IgD-negative memory B cell (primary cell): ENCODE data around the gene TIMD4. TPM values are rescaled to one million over a fixed set of nuclear protein-coding genes. Genes with fewer than 3 reads are reported as not detected.
"Not testable (repeated sequence)": the region's sequence is repeated elsewhere in the genome, so short reads cannot be mapped to it uniquely, and the experiment has no call there.

Source experiments
- H3K27ac Mint-ChIP-seq, 3 donors: one replicate each; pipeline ENCODE4 v1.8.0; 2020 to 2022; ENCODE audit warnings: mild to moderate bottlenecking in 3 of 3, mixed read lengths in 3 of 3, moderate library complexity in 1 of 3
- H3K27me3 Mint-ChIP-seq: one replicate; pipeline ENCODE4 v1.8.0; 2021; ENCODE audit warnings: mixed read lengths
- H3K36me3 Mint-ChIP-seq: one replicate; pipeline ENCODE4 v1.8.0; 2020; ENCODE audit warnings: mild to moderate bottlenecking, mixed read lengths
- H3K4me1 Mint-ChIP-seq, 3 donors: one replicate each; pipeline ENCODE4 v1.8.0; 2020 to 2022; ENCODE audit warnings: mixed read lengths in 3 of 3, mild to moderate bottlenecking in 1 of 3
- H3K4me3 Mint-ChIP-seq, 4 donors: one replicate each; pipeline ENCODE4 v1.8.0; 2020 to 2022; ENCODE audit warnings: mild to moderate bottlenecking in 4 of 4, mixed read lengths in 4 of 4, moderate library complexity in 3 of 4
- H3K9me3 Mint-ChIP-seq, 3 donors: one replicate each; pipeline ENCODE4 v1.8.0; 2020 to 2021; ENCODE audit warnings: mixed read lengths in 3 of 3, mild to moderate bottlenecking in 1 of 3
- polyA plus RNA-seq: library from polyadenylated mRNA; unstranded; fragments of 300-500 nt; fragmentation: Illumina TruSeq; gene quantifications from one replicate; pipeline ENCODE4 v1.2.3, GENCODE V29; 2021

TIMD4 gene
- polyA plus RNA-seq, 1 donor from 2014 or later, result not detected

- peak overlapping the region in 2 of 4 donors; percentile 48 to 49 for H3K4me3 Mint-ChIP-seq
- H3K27ac Mint-ChIP-seq, result peak overlapping the region in 1 of 3 donors; percentile 9
- H3K27me3 Mint-ChIP-seq, result no peaks in the 10 kb centered on the region
- H3K9me3 Mint-ChIP-seq, result peaks cover 0 to 2% (median 0%) of the 10 kb centered on the region in 3 donors
- peaks cover 7 to 14% (median 14%) of the 10 kb centered on the region in 3 donors for H3K4me1 Mint-ChIP-seq
- H3K36me3 Mint-ChIP-seq, result no peaks in the 10 kb centered on the region
Measured at GRCh38 chr5:156942064-156942463, 21.0 kb downstream of the TIMD4 start.

GRCh38 chr5:156940462-156940861 is 22.6 kb downstream of the TIMD4 start:
- H3K27ac Mint-ChIP-seq, H3K4me3 Mint-ChIP-seq, H3K36me3 Mint-ChIP-seq, H3K27me3 Mint-ChIP-seq, H3K9me3 Mint-ChIP-seq: not testable (repeated sequence)
- H3K4me1 Mint-ChIP-seq, result peaks cover 7 to 17% (median 17%) of the 10 kb centered on the region in 3 donors

- no peak overlapping the region for H3K27ac Mint-ChIP-seq
- peaks cover 2 to 19% (median 16%) of the 10 kb centered on the region in 3 donors for H3K4me1 Mint-ChIP-seq
- H3K4me3 Mint-ChIP-seq, result no peak overlapping the region
- H3K36me3 Mint-ChIP-seq, result no peaks in the 10 kb centered on the region
- H3K9me3 Mint-ChIP-seq, result no peaks in the 10 kb centered on the region
- no peaks in the 10 kb centered on the region for H3K27me3 Mint-ChIP-seq
Measured at GRCh38 chr5:156936972-156937371, 26.1 kb downstream of the TIMD4 start.

- H3K4me1 Mint-ChIP-seq, result peaks cover 0 to 13% (median 13%) of the 10 kb centered on the region in 3 donors
- H3K36me3 Mint-ChIP-seq, result no peaks in the 10 kb centered on the region
- H3K4me3 Mint-ChIP-seq, result no peak overlapping the region
- peaks cover 0 to 4% (median 3%) of the 10 kb centered on the region in 3 donors for H3K9me3 Mint-ChIP-seq
- H3K27ac Mint-ChIP-seq, result peak overlapping the region in 1 of 3 donors; percentile 7
- no peaks in the 10 kb centered on the region for H3K27me3 Mint-ChIP-seq
Measured at GRCh38 chr5:156934450-156935211, 28.4 kb downstream of the TIMD4 start.

- no peaks in the 10 kb centered on the region for H3K36me3 Mint-ChIP-seq
- peaks cover 1% of the 10 kb centered on the region for H3K27me3 Mint-ChIP-seq
- no peak overlapping the region for H3K27ac Mint-ChIP-seq
- H3K4me1 Mint-ChIP-seq, result peaks cover 0 to 6% (median 0%) of the 10 kb centered on the region in 3 donors
- H3K9me3 Mint-ChIP-seq, result peaks cover 0 to 4% (median 3%) of the 10 kb centered on the region in 3 donors
- H3K4me3 Mint-ChIP-seq, result no peak overlapping the region
Measured at GRCh38 chr5:156929366-156929948, 33.6 kb downstream of the TIMD4 start.

- peak overlapping the region in 1 of 4 donors; percentile 14 for H3K4me3 Mint-ChIP-seq
- peaks cover 0 to 5% (median under 1%) of the 10 kb centered on the region in 3 donors for H3K4me1 Mint-ChIP-seq
- no peak overlapping the region for H3K27ac Mint-ChIP-seq
- H3K36me3 Mint-ChIP-seq, result no peaks in the 10 kb centered on the region
- peaks cover 1% of the 10 kb centered on the region for H3K27me3 Mint-ChIP-seq
- H3K9me3 Mint-ChIP-seq, result peaks cover 0 to 4% (median 3%) of the 10 kb centered on the region in 3 donors
Measured at GRCh38 chr5:156927545-156927944, 35.5 kb downstream of the TIMD4 start.

GRCh38 chr5:156925767-156926166 is 37.3 kb downstream of the TIMD4 start:
- not testable (repeated sequence) for H3K4me3 Mint-ChIP-seq, H3K9me3 Mint-ChIP-seq, H3K27ac Mint-ChIP-seq, H3K27me3 Mint-ChIP-seq, H3K36me3 Mint-ChIP-seq
- peaks cover 5 to 15% (median 8%) of the 10 kb centered on the region in 3 donors for H3K4me1 Mint-ChIP-seq

GRCh38 chr5:156922207-156922792 is 40.7 kb downstream of the TIMD4 start:
- Mint-ChIP-seq H3K4me3 (peak overlapping the region in 2 of 4 donors; percentile 47 to 72), H3K36me3 (no peaks in the 10 kb centered on the region), H3K27ac (peak overlapping the region in 1 of 3 donors; percentile 76), H3K4me1 (peaks cover 24 to 36% (median 35%) of the 10 kb centered on the region in 3 donors), H3K9me3 (no peaks in the 10 kb centered on the region), H3K27me3 (peaks cover 1% of the 10 kb centered on the region)

- Mint-ChIP-seq H3K27ac (no peak overlapping the region), H3K36me3 (peaks cover under 1% of the 10 kb centered on the region), H3K4me3 (peak overlapping the region in 1 of 4 donors; percentile 28), H3K9me3 (no peaks in the 10 kb centered on the region), H3K4me1 (peaks cover 25 to 37% (median 36%) of the 10 kb centered on the region in 3 donors), H3K27me3 (peaks cover 1% of the 10 kb centered on the region)
Measured at GRCh38 chr5:156920861-156921431, 42.1 kb downstream of the TIMD4 start.

GRCh38 chr5:156920042-156920860 is 42.8 kb downstream of the TIMD4 start:
- peaks cover under 1% of the 10 kb centered on the region for H3K27me3 Mint-ChIP-seq
- peaks cover 27 to 40% (median 36%) of the 10 kb centered on the region in 3 donors for H3K4me1 Mint-ChIP-seq
- H3K27ac Mint-ChIP-seq, result peak overlapping the region in 1 of 3 donors; percentile 8
- H3K9me3 Mint-ChIP-seq, result no peaks in the 10 kb centered on the region
- H3K36me3 Mint-ChIP-seq, result peaks cover 2% of the 10 kb centered on the region
- H3K4me3 Mint-ChIP-seq, result peak overlapping the region in 1 of 4 donors; percentile 42

GRCh38 chr5:156918311-156918845 is 44.6 kb downstream of the TIMD4 start:
- H3K4me1 Mint-ChIP-seq, result peaks cover 41 to 50% (median 48%) of the 10 kb centered on the region in 3 donors

GRCh38 chr5:156914371-156914737 is 48.7 kb downstream of the TIMD4 start:
- H3K4me3 Mint-ChIP-seq, result peak overlapping the region in 3 of 4 donors; percentile 57 to 89 (median 72)
- peaks cover 0 to 4% (median 2%) of the 10 kb centered on the region in 3 donors for H3K9me3 Mint-ChIP-seq
- no peaks in the 10 kb centered on the region for H3K27me3 Mint-ChIP-seq
- H3K4me1 Mint-ChIP-seq, result peaks cover 31 to 34% (median 34%) of the 10 kb centered on the region in 3 donors
- peaks cover 7% of the 10 kb centered on the region for H3K36me3 Mint-ChIP-seq
- peak overlapping the region; percentile 47 to 83 (median 79) for H3K27ac Mint-ChIP-seq

More at GRCh38 chr5:156918311-156918845, 44.6 kb downstream of the TIMD4 start:
- H3K36me3 Mint-ChIP-seq, result peaks cover 2% of the 10 kb centered on the region
- no peaks in the 10 kb centered on the region for H3K9me3 Mint-ChIP-seq
- peak overlapping the region in 1 of 4 donors; percentile 39 for H3K4me3 Mint-ChIP-seq
- H3K27ac Mint-ChIP-seq, result no peak overlapping the region
- H3K27me3 Mint-ChIP-seq, result no peaks in the 10 kb centered on the region

GRCh38 chr5:156913719-156914370 is 49.2 kb downstream of the TIMD4 start:
- Mint-ChIP-seq H3K36me3 (peaks cover 7% of the 10 kb centered on the region), H3K4me1 (peaks cover 29 to 31% (median 30%) of the 10 kb centered on the region in 3 donors), H3K27me3 (no peaks in the 10 kb centered on the region), H3K27ac (peak overlapping the region; percentile 47 to 83 (median 79)), H3K4me3 (peak overlapping the region; percentile 57 to 89 (median 67)), H3K9me3 (peaks cover 0 to 4% (median 2%) of the 10 kb centered on the region in 3 donors)
